Measurements from ENCODE around the gene CMPK1. TPM values are rescaled to one million over a fixed set of nuclear protein-coding genes. Genes with fewer than 3 reads are reported as not detected.
"Not testable (repeated sequence)": the region's sequence is repeated elsewhere in the genome, so short reads cannot be mapped to it uniquely, and the experiment has no call there.

The CMPK1 gene
- total and polyA plus RNA-seq, 2 experiments from 2014 or later = 21.6 to 40.0 TPM

- no peak for TF ChIP-seq CTCF (IDR thresholded peaks at IDR 0.05; ENCODE audit: low read depth, low read length)
- no peaks in the 10 kb centered on the region for H3K9me3 ChIP-seq (ENCODE audit: low read depth)
- no peak overlapping the region for H3K4me3 ChIP-seq
- no peaks in the 10 kb centered on the region for H3K4me1 ChIP-seq (ENCODE audit: low read depth)
- H3K36me3 ChIP-seq = no peaks in the 10 kb centered on the region
- no peak for DNase-seq (ENCODE audit: low read depth in 1 of 2, low spot score in 1 of 2)
- no peak overlapping the region for H3K27ac ChIP-seq
- H3K27me3 ChIP-seq = no peaks in the 10 kb centered on the region
Measured at GRCh38 chr1:47309427-47309826, 24.2 kb upstream of the CMPK1 start.

GRCh38 chr1:47313915-47314664 is 19.5 kb upstream of the CMPK1 start, which contains the start of gene STIL:
Gene STIL, minus strand, starts transcription at chr1:47314147. Its CDS starts 3,828 bp downstream, at chr1:47310319.
- peak within 1 kb of the TSS; percentile 58 for H3K4me3 ChIP-seq

GRCh38 chr1:47317841-47318240 is 15.7 kb upstream of the CMPK1 start:
- TF ChIP-seq CTCF (IDR thresholded peaks at IDR 0.05; ENCODE audit: low read depth, low read length) = no peak

More at GRCh38 chr1:47313915-47314664, 19.5 kb upstream of the CMPK1 start, which contains the start of gene STIL:
- Histone ChIP-seq H3K4me1 (ENCODE audit: low read depth) (no peaks in the 10 kb centered on the region), H3K36me3 (no peaks in the 10 kb centered on the region), H3K27me3 (no peaks in the 10 kb centered on the region), H3K9me3 (ENCODE audit: low read depth) (no peaks in the 10 kb centered on the region), H3K27ac (peak within 1 kb of the TSS; percentile 87)
- no peak for TF ChIP-seq CTCF (IDR thresholded peaks at IDR 0.05; ENCODE audit: low read depth, low read length)
- peak; percentile 100 for DNase-seq (ENCODE audit: low read depth in 1 of 2, low spot score in 1 of 2)

GRCh38 chr1:47319968-47320367 is 13.6 kb upstream of the CMPK1 start:
- H3K36me3 ChIP-seq; H3K9me3 ChIP-seq (ENCODE audit: low read depth); H3K4me3 ChIP-seq; H3K27me3 ChIP-seq; H3K4me1 ChIP-seq (ENCODE audit: low read depth); DNase-seq (ENCODE audit: low read depth in 1 of 2, low spot score in 1 of 2); H3K27ac ChIP-seq: not testable (repeated sequence)

More at GRCh38 chr1:47317841-47318240, 15.7 kb upstream of the CMPK1 start:
- Histone ChIP-seq H3K4me3 (no peak overlapping the region), H3K36me3 (no peaks in the 10 kb centered on the region), H3K27ac (no peak overlapping the region), H3K9me3 (ENCODE audit: low read depth) (no peaks in the 10 kb centered on the region), H3K27me3 (no peaks in the 10 kb centered on the region), H3K4me1 (ENCODE audit: low read depth) (no peaks in the 10 kb centered on the region)
- DNase-seq (ENCODE audit: low read depth in 1 of 2, low spot score in 1 of 2) = no peak

- no peak for DNase-seq (ENCODE audit: low read depth in 1 of 2, low spot score in 1 of 2)
Measured at GRCh38 chr1:47323599-47324031, 10.0 kb upstream of the CMPK1 start.

More at GRCh38 chr1:47323599-47324031, 10.0 kb upstream of the CMPK1 start:
- H3K27ac ChIP-seq = no peak overlapping the region
- TF ChIP-seq CTCF (IDR thresholded peaks at IDR 0.05; ENCODE audit: low read depth, low read length) = no peak
- H3K9me3 ChIP-seq (ENCODE audit: low read depth) = no peaks in the 10 kb centered on the region
- H3K36me3 ChIP-seq = no peaks in the 10 kb centered on the region
- H3K27me3 ChIP-seq = no peaks in the 10 kb centered on the region
- H3K4me3 ChIP-seq = no peak overlapping the region
- no peaks in the 10 kb centered on the region for H3K4me1 ChIP-seq (ENCODE audit: low read depth)

Measured in cardiac muscle cell (in vitro differentiated cells and primary cell).